Measurements from ENCODE around the gene RAB26. TPM values are rescaled to one million over a fixed set of nuclear protein-coding genes. Genes with fewer than 3 reads are reported as not detected.
A peak's percentile ranks its signal among the peaks of the same experiment; 100 is the strongest.

The RAB26 gene
- total and polyA plus RNA-seq, 2 of the 13 experiments (the other 11 are each of a cell fraction or from before 2014, with no cell fraction given): 0.86 to 3.6 TPM

DNA sequence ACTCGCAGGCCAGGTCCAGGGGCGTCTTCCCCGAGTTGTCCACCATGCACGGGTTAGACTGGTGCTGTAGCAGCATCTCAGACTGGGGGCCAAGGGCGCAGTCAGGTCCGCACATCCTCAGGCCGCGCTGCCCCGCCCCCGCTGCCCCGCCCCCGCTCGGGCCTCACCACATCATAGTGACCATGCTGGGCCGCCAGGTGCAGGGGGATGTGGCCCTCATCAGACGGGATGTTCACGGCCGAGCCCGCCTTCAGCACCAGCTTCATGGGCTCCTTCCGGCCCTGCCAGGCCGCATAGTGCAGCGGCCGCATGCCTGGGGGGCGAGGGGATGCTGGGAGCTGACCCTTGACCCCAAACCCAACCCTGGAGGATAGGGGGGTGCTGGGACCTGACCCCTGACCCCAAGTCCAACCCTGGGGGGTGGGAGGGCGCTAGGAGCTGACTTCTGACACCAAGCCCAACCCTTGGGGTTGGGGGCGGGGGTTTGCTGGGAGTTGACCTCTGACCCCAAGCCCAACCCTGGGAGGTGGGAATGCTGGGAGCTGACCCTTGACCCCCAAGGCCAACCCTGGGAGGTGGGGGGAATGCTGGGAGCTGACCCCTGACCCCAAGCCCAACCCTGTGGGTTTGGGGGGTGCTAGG lies 40.9 kb downstream of the RAB26 start (continued):
- no peak for TF ChIP-seq ZNF275 (CRISPR knock-in tag; IDR thresholded peaks at IDR 0.05; ENCODE audit: borderline replicate concordance)
- TF ChIP-seq MLLT10 (CRISPR knock-in tag; IDR thresholded peaks at IDR 0.05): no peak
- TF ChIP-seq, protein P1, sequence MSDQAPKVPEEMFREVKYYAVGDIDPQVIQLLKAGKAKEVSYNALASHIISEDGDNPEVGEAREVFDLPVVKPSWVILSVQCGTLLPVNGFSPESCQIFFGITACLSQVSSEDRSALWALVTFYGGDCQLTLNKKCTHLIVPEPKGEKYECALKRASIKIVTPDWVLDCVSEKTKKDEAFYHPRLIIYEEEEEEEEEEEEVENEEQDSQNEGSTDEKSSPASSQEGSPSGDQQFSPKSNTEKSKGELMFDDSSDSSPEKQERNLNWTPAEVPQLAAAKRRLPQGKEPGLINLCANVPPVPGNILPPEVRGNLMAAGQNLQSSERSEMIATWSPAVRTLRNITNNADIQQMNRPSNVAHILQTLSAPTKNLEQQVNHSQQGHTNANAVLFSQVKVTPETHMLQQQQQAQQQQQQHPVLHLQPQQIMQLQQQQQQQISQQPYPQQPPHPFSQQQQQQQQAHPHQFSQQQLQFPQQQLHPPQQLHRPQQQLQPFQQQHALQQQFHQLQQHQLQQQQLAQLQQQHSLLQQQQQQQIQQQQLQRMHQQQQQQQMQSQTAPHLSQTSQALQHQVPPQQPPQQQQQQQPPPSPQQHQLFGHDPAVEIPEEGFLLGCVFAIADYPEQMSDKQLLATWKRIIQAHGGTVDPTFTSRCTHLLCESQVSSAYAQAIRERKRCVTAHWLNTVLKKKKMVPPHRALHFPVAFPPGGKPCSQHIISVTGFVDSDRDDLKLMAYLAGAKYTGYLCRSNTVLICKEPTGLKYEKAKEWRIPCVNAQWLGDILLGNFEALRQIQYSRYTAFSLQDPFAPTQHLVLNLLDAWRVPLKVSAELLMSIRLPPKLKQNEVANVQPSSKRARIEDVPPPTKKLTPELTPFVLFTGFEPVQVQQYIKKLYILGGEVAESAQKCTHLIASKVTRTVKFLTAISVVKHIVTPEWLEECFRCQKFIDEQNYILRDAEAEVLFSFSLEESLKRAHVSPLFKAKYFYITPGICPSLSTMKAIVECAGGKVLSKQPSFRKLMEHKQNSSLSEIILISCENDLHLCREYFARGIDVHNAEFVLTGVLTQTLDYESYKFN (CRISPR knock-in tag; conservative IDR thresholded peaks at IDR 0.05): no peak; the same call in 1 of the 2 replicates
- TF ChIP-seq TBX3 (IDR thresholded peaks at IDR 0.05; ENCODE audit: borderline replicate concordance): no peak
- TF ChIP-seq YEATS4 (CRISPR knock-in tag; IDR thresholded peaks at IDR 0.05; ENCODE audit: borderline replicate concordance): peak; percentile 23; the same call in 1 of the 2 replicates
- no peak for TF ChIP-seq HBP1 (CRISPR knock-in tag; IDR thresholded peaks at IDR 0.05; ENCODE audit: low read depth)
- no peak for TF ChIP-seq CENPX (CRISPR knock-in tag; IDR thresholded peaks at IDR 0.05)
- peak; percentile 49; the same call in 1 of the 2 replicates for TF ChIP-seq ZBTB33 (CRISPR knock-in tag; IDR thresholded peaks at IDR 0.05)
- TF ChIP-seq U2AF1 (optimal IDR thresholded peaks at IDR 0.05; ENCODE audit: low read depth, low read length): no peak
- no peak for TF ChIP-seq SAP130 (CRISPR knock-in tag; IDR thresholded peaks at IDR 0.05; ENCODE audit: low read depth)
- no peak for TF ChIP-seq MEIS2 (CRISPR knock-in tag; IDR thresholded peaks at IDR 0.05)
- TF ChIP-seq MAFG (CRISPR knock-in tag; IDR thresholded peaks at IDR 0.05): no peak
- TF ChIP-seq RARA (CRISPR knock-in tag; IDR thresholded peaks at IDR 0.05): no peak
- TF ChIP-seq, protein P2, sequence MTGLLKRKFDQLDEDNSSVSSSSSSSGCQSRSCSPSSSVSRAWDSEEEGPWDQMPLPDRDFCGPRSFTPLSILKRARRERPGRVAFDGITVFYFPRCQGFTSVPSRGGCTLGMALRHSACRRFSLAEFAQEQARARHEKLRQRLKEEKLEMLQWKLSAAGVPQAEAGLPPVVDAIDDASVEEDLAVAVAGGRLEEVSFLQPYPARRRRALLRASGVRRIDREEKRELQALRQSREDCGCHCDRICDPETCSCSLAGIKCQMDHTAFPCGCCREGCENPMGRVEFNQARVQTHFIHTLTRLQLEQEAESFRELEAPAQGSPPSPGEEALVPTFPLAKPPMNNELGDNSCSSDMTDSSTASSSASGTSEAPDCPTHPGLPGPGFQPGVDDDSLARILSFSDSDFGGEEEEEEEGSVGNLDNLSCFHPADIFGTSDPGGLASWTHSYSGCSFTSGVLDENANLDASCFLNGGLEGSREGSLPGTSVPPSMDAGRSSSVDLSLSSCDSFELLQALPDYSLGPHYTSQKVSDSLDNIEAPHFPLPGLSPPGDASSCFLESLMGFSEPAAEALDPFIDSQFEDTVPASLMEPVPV (CRISPR knock-in tag; IDR thresholded peaks at IDR 0.05): no peak
- TF ChIP-seq ZNF660 (CRISPR knock-in tag; IDR thresholded peaks at IDR 0.05; ENCODE audit: borderline replicate concordance, low read depth): no peak
- TF ChIP-seq ARID2 (CRISPR knock-in tag; IDR thresholded peaks at IDR 0.05; ENCODE audit: borderline replicate concordance): no peak
- peak; percentile 65; the same call in 1 of the 2 replicates for TF ChIP-seq ZNF740 (CRISPR knock-in tag; IDR thresholded peaks at IDR 0.05)
- TF ChIP-seq, protein P3, sequence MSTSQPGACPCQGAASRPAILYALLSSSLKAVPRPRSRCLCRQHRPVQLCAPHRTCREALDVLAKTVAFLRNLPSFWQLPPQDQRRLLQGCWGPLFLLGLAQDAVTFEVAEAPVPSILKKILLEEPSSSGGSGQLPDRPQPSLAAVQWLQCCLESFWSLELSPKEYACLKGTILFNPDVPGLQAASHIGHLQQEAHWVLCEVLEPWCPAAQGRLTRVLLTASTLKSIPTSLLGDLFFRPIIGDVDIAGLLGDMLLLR (CRISPR knock-in tag; IDR thresholded peaks at IDR 0.05): no peak
